HG03442 (cell line): Measurements from ENCODE around the gene ATF1.

Experiments used
- ATAC-seq: cut with Tn5 transposase; IDR thresholded peaks from one replicate; pipeline ENCODE4 v1.9.1; 2021; ENCODE audit warnings: mild to moderate bottlenecking, moderate library complexity; ENCODE audit not compliant: unreplicated experiment

The ATF1 gene

DNA sequence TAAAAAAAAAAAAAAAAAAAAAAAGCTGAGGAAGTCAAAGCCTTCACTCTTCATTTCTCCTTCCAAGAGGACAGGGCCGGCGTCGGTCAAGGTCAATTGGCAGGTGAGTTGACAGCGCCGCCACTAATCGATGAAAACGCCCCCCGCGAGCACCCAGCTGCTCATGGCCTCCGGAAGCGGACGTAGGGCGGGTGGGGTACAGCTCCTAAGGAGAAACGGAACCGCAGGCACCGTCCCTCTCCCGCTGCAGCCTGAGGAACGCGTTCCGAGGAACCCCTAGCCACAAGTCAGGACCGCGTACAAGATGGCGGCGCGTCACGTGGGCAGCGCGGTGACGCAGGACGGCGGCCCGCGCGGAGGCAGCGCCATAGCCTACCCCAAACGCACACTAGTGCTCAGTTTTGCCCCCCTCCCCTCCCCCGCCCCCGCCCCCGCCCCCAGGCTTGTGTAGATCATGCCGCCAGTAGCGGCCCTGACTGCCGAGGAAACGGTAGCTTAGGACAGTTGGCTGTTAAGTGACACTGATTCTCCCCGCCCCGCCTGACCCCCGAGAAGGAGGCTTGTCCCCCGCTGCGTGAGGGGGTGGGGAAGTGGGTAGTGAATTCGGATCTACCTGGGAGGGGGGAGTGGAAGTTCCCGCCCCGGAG lies at the start of gene ATF1:
TSS of gene ATF1 (plus strand) at position 463 of the 647 bp plus-strand sequence. CDS start 16,045 bp downstream, outside the sequence.
- peak; percentile 77 for ATAC-seq

DNA sequence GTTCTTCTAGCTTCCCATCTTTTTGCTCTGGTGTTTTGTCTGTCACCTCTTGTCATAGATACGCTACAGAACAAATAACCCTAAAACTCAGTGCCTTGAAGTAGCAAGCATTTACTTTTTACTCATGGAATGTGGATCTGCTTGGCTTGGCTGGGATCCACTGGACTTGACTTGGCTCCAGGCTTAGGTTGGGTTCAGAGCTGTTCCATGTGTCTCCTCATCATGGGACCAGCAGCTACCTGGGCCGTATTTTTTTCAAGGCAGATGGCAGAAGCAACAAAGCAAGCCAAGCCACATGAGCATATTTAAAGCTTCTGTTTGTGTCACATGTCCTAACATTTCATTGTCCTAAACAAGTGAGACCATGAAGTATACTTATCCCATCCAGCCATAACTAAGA lies 48.7 kb upstream of the ATF1 start:
- ATAC-seq: no peak

- no peak for ATAC-seq
Observed at GRCh38 chr12:50718760-50719159, 45.1 kb upstream of the ATF1 start.

- no peak for ATAC-seq
Observed at GRCh38 chr12:50720085-50720484, 43.8 kb upstream of the ATF1 start.

DNA sequence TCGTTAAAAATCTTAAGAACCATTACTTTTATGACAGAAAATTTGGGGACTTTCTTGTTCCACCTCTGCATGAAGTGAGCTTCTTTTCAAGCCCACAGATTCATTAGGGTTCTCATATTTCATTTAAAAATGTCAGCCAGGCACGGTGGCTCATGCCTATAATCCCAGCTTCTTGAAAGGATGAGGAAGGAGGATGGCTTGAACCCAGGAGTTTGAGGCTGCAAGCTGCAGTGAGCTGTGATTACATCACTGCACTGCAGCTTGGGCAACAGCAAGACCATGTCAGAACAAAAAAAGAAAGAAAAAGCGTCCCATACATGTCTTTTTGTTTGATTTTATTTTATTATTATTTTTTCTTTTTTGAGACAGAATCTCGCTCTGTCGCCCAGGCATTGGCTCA lies 43.4 kb upstream of the ATF1 start:
- ATAC-seq: no peak

DNA sequence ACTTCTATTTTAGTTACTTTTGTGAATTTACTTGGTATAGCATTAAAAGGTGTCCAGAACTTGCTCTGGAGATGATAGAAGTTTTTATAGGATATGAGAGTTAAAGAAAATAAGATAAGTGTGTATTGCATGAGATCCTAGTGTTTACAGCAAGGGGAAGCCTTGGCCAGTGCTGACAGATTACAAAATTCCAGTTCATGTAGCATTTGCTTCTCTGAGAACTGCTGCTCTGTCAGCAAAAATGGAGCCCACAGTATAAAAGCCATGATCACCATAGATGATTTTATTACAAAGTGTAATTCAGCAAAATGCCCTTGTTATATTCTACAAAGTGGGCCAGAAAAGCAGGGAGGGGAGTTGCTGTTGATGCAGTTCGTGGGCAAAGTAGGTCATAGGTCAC lies 40.0 kb upstream of the ATF1 start:
- no peak for ATAC-seq

DNA sequence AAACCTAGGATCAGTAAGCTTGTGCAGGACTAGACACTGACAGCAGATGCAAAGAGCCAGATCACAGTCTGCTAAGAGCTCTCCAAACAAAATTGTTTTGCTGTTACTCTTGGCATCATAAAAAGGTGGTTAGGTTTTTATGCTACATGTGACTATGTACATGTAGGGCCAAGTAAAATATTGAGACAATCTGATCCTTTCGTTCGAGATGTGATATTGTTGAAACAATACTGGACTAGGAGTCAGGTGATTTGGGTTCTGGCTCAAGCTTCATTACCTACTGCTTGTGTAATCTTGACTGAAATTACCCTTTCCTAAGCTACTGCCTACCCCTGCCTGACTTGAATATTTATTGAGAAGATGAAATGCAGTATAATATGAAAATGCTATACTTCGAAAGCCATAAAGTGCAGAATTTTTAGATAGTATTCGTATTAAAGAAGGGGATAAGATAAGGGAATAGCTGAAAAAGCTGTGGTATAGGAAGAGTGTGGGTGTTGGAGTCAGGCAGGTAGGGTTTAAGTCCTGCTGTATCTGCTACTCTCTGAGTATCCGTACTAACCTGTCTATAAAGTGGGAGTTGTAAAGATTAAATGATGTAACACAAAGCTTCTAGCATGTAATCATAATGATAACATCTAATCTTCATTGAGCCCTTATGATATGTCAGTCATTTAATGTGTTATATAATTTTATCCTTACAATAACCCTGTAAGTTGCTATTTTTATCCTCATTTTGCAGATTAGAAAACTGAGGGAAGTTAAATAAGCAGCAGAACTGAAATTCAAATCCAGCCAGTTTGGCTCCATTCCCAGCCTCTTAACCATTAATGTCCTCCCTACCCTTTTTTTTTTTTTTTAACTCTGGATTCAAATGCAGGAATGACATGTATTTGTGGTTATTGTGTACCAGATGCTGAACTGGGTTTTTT lies 38.6 kb upstream of the ATF1 start:
- ATAC-seq: no peak

- ATAC-seq: no peak
Observed at GRCh38 chr12:50727466-50727865, 36.4 kb upstream of the ATF1 start.

- ATAC-seq: no peak
Observed at GRCh38 chr12:50728417-50728816, 35.5 kb upstream of the ATF1 start.

GRCh38 chr12:50728841-50729240 lies 35.1 kb upstream of the ATF1 start:
- no peak for ATAC-seq

DNA sequence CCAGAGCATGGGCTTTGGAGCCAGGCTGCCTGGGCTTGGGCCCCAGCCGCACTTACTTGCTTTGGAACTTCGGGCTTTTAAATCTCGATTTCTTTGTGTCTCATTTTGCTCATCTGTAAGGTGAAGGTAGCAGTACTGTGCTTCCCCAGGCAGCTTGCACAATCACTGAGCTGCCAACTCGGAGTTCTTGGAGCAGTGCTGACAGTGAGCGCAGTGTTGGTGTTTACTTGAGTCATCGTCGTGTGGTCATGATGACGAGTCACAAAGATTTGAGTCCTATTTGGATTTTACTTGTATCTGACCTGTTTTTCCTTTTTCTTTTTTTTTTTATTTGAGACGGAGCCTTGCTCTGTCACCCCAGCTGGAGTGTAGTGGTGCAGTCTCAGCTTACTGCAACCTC lies 31.3 kb upstream of the ATF1 start:
- no peak for ATAC-seq

DNA sequence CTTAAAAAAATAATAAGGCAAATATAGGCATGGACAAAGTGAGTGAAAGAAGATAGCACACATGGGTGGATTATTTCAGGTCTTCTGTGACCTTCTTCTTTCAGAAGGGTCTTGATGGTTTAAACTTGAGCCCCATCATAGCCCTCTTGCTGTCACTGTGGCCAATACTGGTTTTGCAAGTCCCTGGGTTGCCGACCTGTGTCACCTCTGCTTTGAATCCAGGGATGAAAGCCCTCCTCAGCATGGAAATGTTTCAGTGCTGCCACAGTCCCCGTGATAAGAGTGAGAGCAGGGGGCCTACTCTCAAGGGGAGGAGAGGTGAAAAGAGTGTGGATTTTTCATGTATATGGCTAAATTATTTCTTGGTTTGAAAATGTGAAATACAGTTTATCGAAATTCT lies 30.2 kb upstream of the ATF1 start:
- no peak for ATAC-seq

- no peak for ATAC-seq
Observed at GRCh38 chr12:50734409-50735263, 29.3 kb upstream of the ATF1 start.

DNA sequence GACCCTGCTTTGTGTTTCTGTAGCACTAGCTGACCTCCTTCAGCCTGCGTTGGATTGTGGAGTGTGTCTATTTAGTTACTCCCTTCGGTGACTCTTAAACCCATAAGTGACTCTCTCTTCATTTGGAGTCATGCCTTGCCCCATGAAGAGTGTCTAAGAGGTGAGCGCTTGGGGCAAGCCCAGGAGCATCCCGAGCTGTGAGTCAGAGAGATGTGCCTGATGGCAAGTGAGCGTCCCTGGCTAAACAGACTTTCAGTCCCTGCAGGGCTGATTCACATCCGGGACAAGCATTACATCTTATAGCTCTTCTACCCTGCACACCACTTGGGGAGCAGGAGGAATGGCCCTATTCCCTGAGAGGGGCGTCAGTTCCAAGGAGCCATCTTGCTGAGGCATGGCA lies 24.3 kb upstream of the ATF1 start:
- ATAC-seq: no peak

DNA sequence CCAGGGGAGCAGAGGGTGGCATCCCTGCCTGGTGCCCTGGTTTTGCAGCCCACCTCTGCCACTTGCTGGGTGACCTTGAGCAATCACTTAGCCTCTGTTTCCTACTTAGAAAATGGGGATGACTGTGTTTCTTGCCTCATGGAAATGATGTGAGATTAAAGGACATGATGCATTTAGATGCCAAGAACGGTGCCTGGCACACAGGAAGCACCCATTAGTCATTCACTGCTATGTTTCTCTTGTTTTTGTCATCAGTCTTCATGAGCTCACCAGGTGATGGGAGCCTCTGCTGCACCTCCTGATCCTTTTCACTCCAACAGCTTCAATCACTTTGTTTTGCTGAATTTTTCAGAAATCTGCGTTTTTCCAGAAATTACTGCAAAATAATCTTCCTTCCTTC lies 23.6 kb upstream of the ATF1 start:
- no peak for ATAC-seq

GRCh38 chr12:50742776-50743175 lies 21.1 kb upstream of the ATF1 start:
- no peak for ATAC-seq

DNA sequence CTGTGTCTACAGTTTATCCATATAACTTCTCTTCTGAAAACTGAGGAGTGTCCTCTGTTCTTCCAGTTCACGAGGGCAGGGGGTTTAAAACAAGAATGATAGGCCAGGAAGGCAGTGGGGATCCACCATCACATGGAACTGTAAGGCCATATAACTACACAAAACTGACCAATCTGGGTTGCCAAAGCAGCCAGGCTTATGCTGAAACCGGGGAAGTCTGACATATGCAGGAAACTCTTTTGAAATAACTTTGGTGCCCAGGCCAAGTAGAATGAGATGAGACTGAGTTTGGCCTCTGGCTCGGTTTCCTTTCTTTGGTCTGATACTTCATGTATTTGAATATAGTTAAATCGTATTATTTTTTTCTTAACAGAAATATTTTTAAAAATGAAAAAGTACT lies 18.0 kb upstream of the ATF1 start:
- ATAC-seq: no peak

DNA sequence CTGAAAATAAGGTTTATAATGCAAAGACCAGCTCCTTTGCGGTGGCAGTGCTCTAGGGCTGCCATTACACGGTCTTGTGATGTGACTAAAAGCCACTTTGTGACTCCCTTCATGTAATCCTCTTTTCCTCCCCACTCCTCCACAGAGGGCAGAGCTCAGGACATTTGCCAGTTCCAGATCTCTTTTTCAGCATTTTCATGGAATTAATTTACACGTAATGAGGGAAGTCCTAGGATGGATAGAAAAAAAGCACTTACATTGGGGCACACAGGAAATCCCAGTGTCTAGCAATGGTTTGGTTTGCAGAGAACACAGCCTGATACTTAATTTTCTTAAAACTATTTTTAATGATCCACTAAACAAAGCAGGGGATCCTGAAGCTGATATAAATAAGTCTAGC lies 17.5 kb upstream of the ATF1 start:
- ATAC-seq: no peak

DNA sequence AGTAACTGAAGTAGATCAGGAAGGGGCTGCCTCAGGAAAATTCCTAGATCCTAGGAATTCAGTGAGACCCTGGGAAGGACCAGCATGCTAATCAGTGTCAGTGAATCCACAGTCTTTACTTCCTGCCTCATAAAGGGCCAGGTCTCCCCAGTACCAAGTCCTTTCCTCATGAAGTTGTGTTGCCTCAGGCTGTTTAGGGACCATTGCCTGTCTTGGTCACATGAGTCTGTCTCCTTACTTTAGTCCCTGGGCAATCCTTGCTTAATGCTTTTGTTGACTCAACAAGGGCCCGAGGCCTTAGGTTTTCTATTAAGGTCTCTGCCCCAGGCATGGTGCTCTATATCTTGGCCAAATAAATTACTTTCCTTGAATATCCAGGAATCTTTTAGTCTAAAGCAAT lies 16.1 kb upstream of the ATF1 start:
- ATAC-seq: no peak

- ATAC-seq: no peak
Observed at GRCh38 chr12:50749459-50749882, 14.4 kb upstream of the ATF1 start.

- ATAC-seq: no peak
Observed at GRCh38 chr12:50750366-50750765, 13.5 kb upstream of the ATF1 start.
